WI38 (cell line): Measurements from ENCODE around the gene LRRC70.

ENCODE experiments used
- H3K4me3 ChIP-seq: 2 replicates; pipeline ENCODE4 v1.5.1; 2011; ENCODE audit warnings: low read depth, mild to moderate bottlenecking, control low read depth, low read length
- TF ChIP-seq, protein P1 (sequence below): IDR thresholded peaks from 2 replicates; pipeline ENCODE4 v1.5.1; 2012; ENCODE audit warnings: low read depth, mild to moderate bottlenecking, control low read depth, low read length

The LRRC70 gene

DNA sequence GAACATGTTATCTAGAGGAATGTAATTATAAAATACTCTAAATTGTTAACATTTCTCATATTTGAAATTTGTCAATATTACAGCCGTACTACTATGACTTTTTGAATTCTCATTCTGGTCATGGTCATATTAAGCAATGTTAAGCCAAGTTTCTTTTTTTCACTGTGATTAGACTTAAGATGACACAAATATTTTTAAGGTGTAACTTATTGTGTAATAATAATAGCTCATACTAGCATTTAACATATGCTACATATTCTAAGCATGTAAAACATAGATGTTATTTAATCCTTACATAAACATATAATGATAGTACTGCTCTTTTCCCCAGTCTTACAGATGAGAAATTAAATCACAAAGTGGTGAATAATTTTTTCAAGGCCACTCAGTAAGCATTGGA, 35.9 kb upstream of the LRRC70 start:
- TF ChIP-seq, protein P1, sequence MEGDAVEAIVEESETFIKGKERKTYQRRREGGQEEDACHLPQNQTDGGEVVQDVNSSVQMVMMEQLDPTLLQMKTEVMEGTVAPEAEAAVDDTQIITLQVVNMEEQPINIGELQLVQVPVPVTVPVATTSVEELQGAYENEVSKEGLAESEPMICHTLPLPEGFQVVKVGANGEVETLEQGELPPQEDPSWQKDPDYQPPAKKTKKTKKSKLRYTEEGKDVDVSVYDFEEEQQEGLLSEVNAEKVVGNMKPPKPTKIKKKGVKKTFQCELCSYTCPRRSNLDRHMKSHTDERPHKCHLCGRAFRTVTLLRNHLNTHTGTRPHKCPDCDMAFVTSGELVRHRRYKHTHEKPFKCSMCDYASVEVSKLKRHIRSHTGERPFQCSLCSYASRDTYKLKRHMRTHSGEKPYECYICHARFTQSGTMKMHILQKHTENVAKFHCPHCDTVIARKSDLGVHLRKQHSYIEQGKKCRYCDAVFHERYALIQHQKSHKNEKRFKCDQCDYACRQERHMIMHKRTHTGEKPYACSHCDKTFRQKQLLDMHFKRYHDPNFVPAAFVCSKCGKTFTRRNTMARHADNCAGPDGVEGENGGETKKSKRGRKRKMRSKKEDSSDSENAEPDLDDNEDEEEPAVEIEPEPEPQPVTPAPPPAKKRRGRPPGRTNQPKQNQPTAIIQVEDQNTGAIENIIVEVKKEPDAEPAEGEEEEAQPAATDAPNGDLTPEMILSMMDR, result no peak
- no peak overlapping the region for H3K4me3 ChIP-seq

- TF ChIP-seq, protein P1, result no peak
- H3K4me3 ChIP-seq, result no peak overlapping the region
These were observed 30.5 kb upstream of the LRRC70 start for GRCh38 chr5:62547945-62548630.

GRCh38 chr5:62550103-62550502, 28.5 kb upstream of the LRRC70 start:
- no peak overlapping the region for H3K4me3 ChIP-seq
- TF ChIP-seq, protein P1, result no peak

DNA sequence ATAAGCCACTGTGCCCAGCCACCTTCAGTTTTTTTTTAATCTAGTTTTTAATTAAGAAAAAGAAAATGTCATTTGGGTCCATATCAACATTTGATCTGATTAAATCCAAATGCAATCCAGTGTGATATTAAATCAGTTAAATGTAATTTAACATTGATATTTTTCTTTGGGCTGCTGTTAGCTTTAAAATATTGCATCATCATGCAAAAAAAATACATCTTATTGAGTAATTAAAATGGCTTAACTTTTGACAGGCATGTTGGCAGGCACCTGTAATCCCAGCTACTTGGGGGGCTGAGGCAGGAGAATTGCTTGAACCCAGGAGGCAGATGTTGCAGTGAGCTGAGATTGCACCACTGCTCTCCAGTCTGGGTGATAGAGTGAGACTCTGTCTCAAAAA, 22.7 kb upstream of the LRRC70 start:
- TF ChIP-seq, protein P1, result no peak
- H3K4me3 ChIP-seq, result no peak overlapping the region

- TF ChIP-seq, protein P1, result no peak
- H3K4me3 ChIP-seq, result no peak overlapping the region
These were observed 19.7 kb upstream of the LRRC70 start for GRCh38 chr5:62558941-62559340.

DNA sequence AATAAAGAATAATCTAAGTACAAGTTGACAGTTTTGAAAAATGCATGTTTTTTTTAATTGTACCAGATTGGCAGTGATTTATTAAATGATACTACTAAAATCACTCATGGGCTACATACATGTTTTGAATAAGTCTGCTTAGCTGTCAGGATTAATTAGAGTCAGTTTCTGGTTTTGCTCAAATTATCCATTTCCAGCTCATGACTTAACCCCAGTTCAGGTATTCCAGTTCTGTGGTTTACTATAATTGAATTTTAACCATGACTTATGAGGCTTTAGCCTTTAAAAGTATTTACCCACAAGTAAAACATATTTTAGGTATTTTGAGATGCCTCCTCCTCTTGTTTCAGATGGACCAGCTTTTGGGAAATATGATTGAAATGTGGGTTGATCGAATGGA, 17.8 kb upstream of the LRRC70 start:
- TF ChIP-seq, protein P1, result no peak
- no peak overlapping the region for H3K4me3 ChIP-seq

DNA sequence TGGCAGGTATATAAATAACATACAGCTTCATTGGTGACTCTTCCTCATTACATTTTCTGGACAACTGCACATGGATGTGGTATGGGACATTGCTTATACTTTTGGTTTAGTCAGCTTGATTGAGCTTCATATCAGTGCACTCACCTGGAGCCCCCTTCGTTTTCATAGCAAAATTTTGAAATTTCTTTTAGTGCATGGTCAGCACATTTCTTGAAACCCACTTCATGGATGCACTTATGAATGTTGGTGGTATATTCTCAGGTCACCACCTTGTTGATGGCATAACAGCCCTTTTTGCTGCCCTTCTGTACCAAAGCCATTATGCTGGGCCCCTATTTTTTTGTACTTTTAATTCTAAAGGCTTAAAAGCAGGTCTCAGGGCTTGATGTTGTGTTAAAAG, 16.7 kb upstream of the LRRC70 start:
- H3K4me3 ChIP-seq, result no peak overlapping the region
- TF ChIP-seq, protein P1, result no peak
